Keratinocyte (primary cell): ENCODE measurements around the gene KRTAP5-8.

Experiments
- CTCF ChIP-seq, 3 experiments: IDR thresholded peaks in 1 of 3; conservative IDR thresholded peaks in 1 of 3; optimal IDR thresholded peaks in 1 of 3; 2 replicates in 2 of 3; 3 replicates in 1 of 3; pipeline versions ENCODE3 to v1.5.1; 2011; ENCODE audit warnings: low read length in 3 of 3, mild to moderate bottlenecking in 3 of 3, moderate library complexity in 2 of 3, control low read depth in 1 of 3, inconsistent platforms in 1 of 3; ENCODE audit not compliant: insufficient read depth in 2 of 3; ENCODE audit errors: extremely low read depth in 1 of 3
- EZH2 ChIP-seq: IDR thresholded peaks from one replicate; pipeline ENCODE4 v1.6.1; 2012; ENCODE audit warnings: inconsistent platforms, mild to moderate bottlenecking, low read length, moderate library complexity

GRCh38 chr11:71574418-71574817 is 36.6 kb downstream of the KRTAP5-8 start:
- TF ChIP-seq CTCF (optimal IDR thresholded peaks at IDR 0.05 in 1 of 3, IDR thresholded peaks at IDR 0.05 in 1 of 3, conservative IDR thresholded peaks at IDR 0.05 in 1 of 3; ENCODE audit: extremely low read depth in 1 of 3, insufficient read depth in 2 of 3, low read length in 3 of 3) (no peak), EZH2 (no peak)
